OCI-LY7 (cell line): ENCODE data around the gene RBM14. TPM values are rescaled to one million over a fixed set of nuclear protein-coding genes. Genes with fewer than 3 reads are reported as not detected.
A peak's percentile ranks its signal among the peaks of the same experiment; 100 is the strongest.

Source experiments
- BruUV-seq: library from RNA; stranded (reverse); fragments of 400-500 nt; replicated peaks from 2 replicates; lab custom pipeline; 2021; lab: Mats Ljungman, UMichigan
- CTCF ChIA-PET: fragments of 300-600 bp; sonication (Branson Sonifier 250); formaldehyde crosslinking; loops from one replicate; lab custom pipeline; 2022; ENCODE audit warnings: antibody characterized with exemption; ENCODE audit not compliant: unreplicated experiment; lab: Charles Lee
- POLR2A ChIA-PET: fragments of 300-600 bp; sonication (Branson Sonifier 250); formaldehyde crosslinking; loops from one replicate; lab custom pipeline; 2022; ENCODE audit warnings: antibody characterized with exemption; lab: Charles Lee
- DNase-seq: peaks from one replicate; pipeline ENCODE4 v3.0.0-alpha.2; 2015; ENCODE audit warnings: low spot score
- H2AFZ ChIP-seq: fragments of 200-600 bp; sonication (generic), shearing (Covaris generic); 2 replicates; pipeline ENCODE4 v1.6.1; 2014; ENCODE audit warnings: mild to moderate bottlenecking, antibody characterized with exemption, low read length, moderate library complexity
- H3K27ac ChIP-seq: fragments of 200-600 bp; sonication (generic); 2 replicates; pipeline ENCODE4 v1.5.1; 2014; ENCODE audit warnings: mixed run types, low read depth, mild to moderate bottlenecking, moderate library complexity, low read length, inconsistent platforms; ENCODE audit not compliant: poor library complexity, severe bottlenecking
- H3K36me3 ChIP-seq: fragments of 200-600 bp; sonication (generic); 2 replicates; pipeline ENCODE4 v1.6.1; 2014; ENCODE audit warnings: mild to moderate bottlenecking, antibody characterized with exemption, low read length, moderate library complexity, mixed read lengths; ENCODE audit not compliant: insufficient read depth
- H3K4me1 ChIP-seq: fragments of 200-600 bp; sonication (generic); 2 replicates; pipeline ENCODE4 v1.5.1; 2014; ENCODE audit warnings: mild to moderate bottlenecking, low read length; ENCODE audit not compliant: insufficient read depth, poor library complexity, severe bottlenecking
- H3K4me2 ChIP-seq: fragments of 200-600 bp; sonication (generic); 2 replicates; pipeline ENCODE4 v1.6.1; 2014; ENCODE audit warnings: mild to moderate bottlenecking, low read length
- H3K4me3 ChIP-seq: fragments of 200-600 bp; sonication (generic); 2 replicates; pipeline ENCODE4 v1.5.1; 2014; ENCODE audit warnings: mild to moderate bottlenecking, low read depth, low read length; ENCODE audit not compliant: poor library complexity, severe bottlenecking
- H3K79me2 ChIP-seq: fragments of 200-600 bp; sonication (generic); 2 replicates; pipeline ENCODE4 v1.6.1; 2016; ENCODE audit warnings: low read depth, mild to moderate bottlenecking, low read length, moderate library complexity, mixed read lengths; ENCODE audit not compliant: insufficient read depth
- H3K9me2 ChIP-seq: fragments of 200-600 bp; sonication (generic); 2 replicates; pipeline ENCODE4 v1.6.1; 2016; ENCODE audit warnings: mild to moderate bottlenecking, low read length, mixed read lengths; ENCODE audit not compliant: insufficient read depth
- H3K9me3 ChIP-seq: fragments of 200-600 bp; sonication (generic); 2 replicates; pipeline ENCODE4 v1.6.1; 2014; ENCODE audit warnings: mild to moderate bottlenecking, mixed run types, low read length, mixed read lengths
- H4K20me1 ChIP-seq: fragments of 200-600 bp; sonication (generic); 2 replicates; pipeline ENCODE4 v1.6.1; 2014; ENCODE audit warnings: mild to moderate bottlenecking, antibody characterized with exemption, low read length, moderate library complexity, mixed read lengths; ENCODE audit not compliant: insufficient read depth
- EZH2phosphoT487 ChIP-seq: fragments of 200-600 bp; sonication (generic); IDR thresholded peaks from 2 replicates; pipeline ENCODE4 v1.6.1; 2018; ENCODE audit warnings: low read depth, borderline replicate concordance, mild to moderate bottlenecking, mixed run types, antibody characterized with exemption, low read length, moderate library complexity, mixed read lengths
- intact Hi-C: fragments of 100-400 bp; cut with micrococcal nuclease; formaldehyde crosslinking; loops from one replicate; pipeline ENCODE4 v1.10.0; 2022; ENCODE audit not compliant: unreplicated experiment
- total RNA-seq, 2 experiments: library from RNA; depleted of rRNA in 1 of 2; stranded (reverse); fragments of >200 nt in 1 of 2; shearing (Covaris generic) in 1 of 2; gene quantifications; 2 replicates each; pipeline ENCODE4 v1.2.3, GENCODE V29; 2014 to 2022
- TF ChIP-seq, protein P1 (sequence below): fragments of 200-600 bp; sonication (generic); conservative IDR thresholded peaks from 2 replicates; pipeline ENCODE4 v1.5.1; 2014; ENCODE audit warnings: mild to moderate bottlenecking, antibody characterized with exemption, low read length, moderate library complexity, mixed read lengths

Gene RBM14
- total RNA-seq, 2 experiments from 2014 or later, result 94.6 to 243 TPM

DNA sequence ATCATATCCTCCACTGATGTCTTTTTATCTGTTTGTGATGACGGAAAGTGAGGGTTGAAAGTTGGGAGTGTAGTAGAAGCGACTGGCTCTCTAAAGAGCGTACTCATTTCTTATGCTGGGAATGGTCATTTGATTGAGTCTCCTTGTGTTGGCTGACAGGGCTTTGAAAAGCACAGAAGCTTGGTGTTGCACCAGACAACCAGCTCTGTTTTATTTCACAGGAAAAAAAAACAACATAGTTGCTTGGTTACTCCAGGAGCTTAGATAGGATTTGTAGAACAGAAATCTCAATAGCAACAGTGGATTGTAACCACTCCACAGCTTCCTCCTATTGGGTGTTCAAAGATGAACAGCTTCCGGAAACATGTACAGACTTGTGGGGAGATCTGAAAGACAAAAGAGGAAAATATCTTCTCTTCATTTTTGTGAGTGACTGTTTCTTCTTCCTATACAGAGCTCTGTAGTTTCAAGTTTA is 2.7 kb downstream of the RBM14 start:
- Histone ChIP-seq H3K9me2 (no peaks in the 10 kb centered on the region), H3K9me3 (no peaks in the 10 kb centered on the region), H3K4me3 (peak overlapping the region; percentile 94), H4K20me1 (peaks cover 41% of the 10 kb centered on the region), H3K79me2 (peaks cover 92% of the 10 kb centered on the region), H3K4me2 (peak overlapping the region; percentile 86), H2AFZ (no peak overlapping the region), H3K36me3 (peaks cover 73% of the 10 kb centered on the region), H3K4me1 (peaks cover 52% of the 10 kb centered on the region), H3K27ac (no peak overlapping the region)
- intact Hi-C loops, result loop anchor here (5.0 kb wide), 2 partner anchors 42 to 77 kb away; no protein-coding TSS in a partner anchor
- DNase-seq, result no peak
- CTCF ChIA-PET, result no interaction called here
- BruUV-seq, result no TSS peak
- no peak for TF ChIP-seq EZH2phosphoT487
- TF ChIP-seq, protein P1, sequence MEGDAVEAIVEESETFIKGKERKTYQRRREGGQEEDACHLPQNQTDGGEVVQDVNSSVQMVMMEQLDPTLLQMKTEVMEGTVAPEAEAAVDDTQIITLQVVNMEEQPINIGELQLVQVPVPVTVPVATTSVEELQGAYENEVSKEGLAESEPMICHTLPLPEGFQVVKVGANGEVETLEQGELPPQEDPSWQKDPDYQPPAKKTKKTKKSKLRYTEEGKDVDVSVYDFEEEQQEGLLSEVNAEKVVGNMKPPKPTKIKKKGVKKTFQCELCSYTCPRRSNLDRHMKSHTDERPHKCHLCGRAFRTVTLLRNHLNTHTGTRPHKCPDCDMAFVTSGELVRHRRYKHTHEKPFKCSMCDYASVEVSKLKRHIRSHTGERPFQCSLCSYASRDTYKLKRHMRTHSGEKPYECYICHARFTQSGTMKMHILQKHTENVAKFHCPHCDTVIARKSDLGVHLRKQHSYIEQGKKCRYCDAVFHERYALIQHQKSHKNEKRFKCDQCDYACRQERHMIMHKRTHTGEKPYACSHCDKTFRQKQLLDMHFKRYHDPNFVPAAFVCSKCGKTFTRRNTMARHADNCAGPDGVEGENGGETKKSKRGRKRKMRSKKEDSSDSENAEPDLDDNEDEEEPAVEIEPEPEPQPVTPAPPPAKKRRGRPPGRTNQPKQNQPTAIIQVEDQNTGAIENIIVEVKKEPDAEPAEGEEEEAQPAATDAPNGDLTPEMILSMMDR, result no peak
- POLR2A ChIA-PET, result interaction anchor here (0.7 to 2.5 kb wide), 5 partner anchors 10 to 73 kb away, joined by 3 to 7 read pairs (median 4); partner anchors contain the start of genes RBM4B and ZDHHC24

DNA sequence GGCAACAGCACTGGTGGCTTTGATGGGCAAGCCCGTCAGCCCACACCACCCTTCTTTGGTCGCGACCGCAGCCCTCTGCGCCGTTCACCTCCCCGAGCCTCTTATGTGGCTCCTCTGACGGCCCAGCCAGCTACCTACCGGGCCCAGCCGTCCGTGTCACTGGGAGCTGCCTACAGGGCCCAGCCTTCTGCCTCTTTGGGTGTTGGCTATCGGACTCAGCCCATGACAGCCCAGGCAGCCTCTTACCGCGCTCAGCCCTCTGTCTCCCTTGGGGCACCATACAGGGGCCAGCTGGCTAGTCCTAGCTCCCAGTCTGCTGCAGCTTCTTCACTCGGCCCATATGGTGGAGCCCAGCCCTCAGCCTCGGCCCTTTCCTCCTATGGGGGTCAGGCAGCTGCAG is 8.0 kb downstream of the RBM14 start:
- no peak for DNase-seq
- H3K4me1 ChIP-seq, result peaks cover 26% of the 10 kb centered on the region
- POLR2A ChIA-PET, result no interaction called here

More for the DNA sequence above, 8.0 kb downstream of the RBM14 start:
- H3K27ac ChIP-seq, result no peak overlapping the region
- H3K36me3 ChIP-seq, result peaks cover 98% of the 10 kb centered on the region
- CTCF ChIA-PET, result no interaction called here
- no peak for TF ChIP-seq EZH2phosphoT487
- TF ChIP-seq, protein P1, result no peak
- no peak overlapping the region for H2AFZ ChIP-seq
- intact Hi-C loops, result no loop called here
- H3K9me3 ChIP-seq, result no peaks in the 10 kb centered on the region
- no TSS peak for BruUV-seq
- peaks cover 100% of the 10 kb centered on the region for H3K79me2 ChIP-seq
- H3K4me3 ChIP-seq, result no peak overlapping the region
- peaks cover 28% of the 10 kb centered on the region for H4K20me1 ChIP-seq
- no peaks in the 10 kb centered on the region for H3K9me2 ChIP-seq
- no peak overlapping the region for H3K4me2 ChIP-seq
